Measurements from ENCODE around the gene KTN1.

Gene KTN1

GRCh38 chr14:55699131-55700057, 119.4 kb downstream of the KTN1 start:
- DNase-seq (ENCODE audit: insufficient read length, low spot score), result no peak
- FAIRE-seq, result no peak
- TF ChIP-seq CTCF (IDR thresholded peaks at IDR 0.05; ENCODE audit: insufficient read depth, missing control alignments), result no peak

GRCh38 chr14:55701638-55702037, 121.6 kb downstream of the KTN1 start:
- no peak for DNase-seq (ENCODE audit: insufficient read length, low spot score)
- no peak for TF ChIP-seq CTCF (IDR thresholded peaks at IDR 0.05; ENCODE audit: insufficient read depth, missing control alignments)
- FAIRE-seq, result no peak

GRCh38 chr14:55702511-55702910, 122.5 kb downstream of the KTN1 start:
- TF ChIP-seq CTCF (IDR thresholded peaks at IDR 0.05; ENCODE audit: insufficient read depth, missing control alignments), result no peak
- FAIRE-seq, result no peak
- no peak for DNase-seq (ENCODE audit: insufficient read length, low spot score)

- no peak for DNase-seq (ENCODE audit: insufficient read length, low spot score)
- FAIRE-seq, result no peak
- TF ChIP-seq CTCF (IDR thresholded peaks at IDR 0.05; ENCODE audit: insufficient read depth, missing control alignments), result no peak
These were observed 124.6 kb downstream of the KTN1 start for GRCh38 chr14:55704654-55705053.

- FAIRE-seq (peak; percentile 94), DNase-seq (ENCODE audit: insufficient read length, low spot score) (no peak)
- no peak for TF ChIP-seq CTCF (IDR thresholded peaks at IDR 0.05; ENCODE audit: insufficient read depth, missing control alignments)
These were observed 125.8 kb downstream of the KTN1 start for GRCh38 chr14:55705651-55706364.

GRCh38 chr14:55706365-55706684, 126.3 kb downstream of the KTN1 start:
- no peak for TF ChIP-seq CTCF (IDR thresholded peaks at IDR 0.05; ENCODE audit: insufficient read depth, missing control alignments)
- FAIRE-seq (no peak), DNase-seq (ENCODE audit: insufficient read length, low spot score) (no peak)

- TF ChIP-seq CTCF (IDR thresholded peaks at IDR 0.05; ENCODE audit: insufficient read depth, missing control alignments), result no peak
- DNase-seq (ENCODE audit: insufficient read length, low spot score) (no peak), FAIRE-seq (no peak)
These were observed 126.9 kb downstream of the KTN1 start for GRCh38 chr14:55706893-55707292.

Measured in D721Med (cell line).